Measurements from ENCODE around the gene FAM13C.

- TF ChIP-seq CTCF (IDR thresholded peaks at IDR 0.05) (no peak), POLR2A (IDR thresholded peaks at IDR 0.05; ENCODE audit: low read depth) (no peak), POLR2AphosphoS5 (IDR thresholded peaks at IDR 0.05) (no peak), EP300 (IDR thresholded peaks at IDR 0.05) (no peak)
Observed at GRCh38 chr10:59285848-59286247, 76.5 kb downstream of the FAM13C start.

Data from esophagus muscularis mucosa (tissue), 4 donors.